ENCODE data around the gene TTYH1.
A peak's percentile ranks its signal among the peaks of the same experiment; 100 is the strongest.

- peak in 1 of 3 donors; percentile 1 for TF ChIP-seq CTCF (IDR thresholded peaks at IDR 0.05)
- peak; percentile 98 to 99 (median 99) for TF ChIP-seq POLR2AphosphoS5 (IDR thresholded peaks at IDR 0.05)
Observed at GRCh38 chr19:54448774-54449700, 33.8 kb downstream of the TTYH1 start, which contains the start of gene LENG8.

All from breast epithelium (tissue), 3 donors.